ENCODE results near the gene CPLX4.

CPLX4 gene, protein sequence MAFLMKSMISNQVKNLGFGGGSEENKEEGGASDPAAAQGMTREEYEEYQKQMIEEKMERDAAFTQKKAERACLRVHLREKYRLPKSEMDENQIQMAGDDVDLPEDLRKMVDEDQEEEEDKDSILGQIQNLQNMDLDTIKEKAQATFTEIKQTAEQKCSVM

DNA sequence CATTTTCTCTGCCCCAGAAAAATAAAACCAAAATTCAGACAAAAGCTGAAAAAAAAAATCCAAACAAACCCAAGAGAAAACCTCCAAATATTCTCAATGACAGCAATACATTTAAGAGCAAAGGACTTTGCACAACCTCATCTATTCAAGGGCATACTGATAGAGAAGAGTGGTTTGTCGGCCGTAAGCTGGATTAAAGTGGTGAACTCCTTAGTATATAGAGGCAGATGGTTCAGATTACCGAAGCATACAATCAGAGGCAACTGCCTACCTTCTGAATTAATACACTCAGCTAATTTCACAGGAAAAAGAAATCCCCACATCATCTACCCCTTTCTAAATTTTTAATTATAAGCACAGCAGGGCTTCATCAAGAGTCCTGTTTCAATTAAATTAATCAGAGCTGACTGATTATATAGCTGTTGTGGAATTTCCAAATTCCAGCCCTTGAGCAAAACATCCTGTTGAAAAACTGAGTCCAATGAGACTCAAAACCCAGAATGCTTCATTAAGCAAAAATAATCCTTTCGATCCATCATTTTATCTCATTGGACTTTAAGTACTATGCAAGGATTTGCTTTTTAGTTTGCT lies at the start of gene CPLX4:
Gene CPLX4, minus strand, starts transcription at position 190 of the 591 bp plus-strand sequence. Its CDS starts 187 bp downstream, at position 3.
- no peak for DNase-seq

- DNase-seq, result no peak
Measured at GRCh38 chr18:59360381-59360780, 41.9 kb upstream of the CPLX4 start.

DNA sequence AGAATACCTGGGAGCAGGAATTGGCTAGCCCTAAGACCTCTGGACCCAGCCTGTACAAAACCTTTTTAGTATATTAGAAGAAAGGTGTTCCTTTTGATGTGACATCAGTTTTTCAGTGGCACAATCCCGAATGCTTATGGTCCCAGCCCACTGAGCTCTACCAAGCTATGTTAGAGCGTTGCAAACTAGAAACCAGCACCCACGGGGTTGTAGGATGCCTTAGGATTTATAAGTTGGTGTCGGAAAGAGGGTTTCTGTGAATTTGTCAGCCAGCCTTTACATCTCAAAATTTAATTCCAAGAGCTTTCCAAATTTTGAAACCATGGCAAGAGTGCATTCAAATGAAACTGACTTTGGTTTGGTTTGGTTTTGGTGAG lies 41.1 kb upstream of the CPLX4 start:
- DNase-seq, result no peak

DNA sequence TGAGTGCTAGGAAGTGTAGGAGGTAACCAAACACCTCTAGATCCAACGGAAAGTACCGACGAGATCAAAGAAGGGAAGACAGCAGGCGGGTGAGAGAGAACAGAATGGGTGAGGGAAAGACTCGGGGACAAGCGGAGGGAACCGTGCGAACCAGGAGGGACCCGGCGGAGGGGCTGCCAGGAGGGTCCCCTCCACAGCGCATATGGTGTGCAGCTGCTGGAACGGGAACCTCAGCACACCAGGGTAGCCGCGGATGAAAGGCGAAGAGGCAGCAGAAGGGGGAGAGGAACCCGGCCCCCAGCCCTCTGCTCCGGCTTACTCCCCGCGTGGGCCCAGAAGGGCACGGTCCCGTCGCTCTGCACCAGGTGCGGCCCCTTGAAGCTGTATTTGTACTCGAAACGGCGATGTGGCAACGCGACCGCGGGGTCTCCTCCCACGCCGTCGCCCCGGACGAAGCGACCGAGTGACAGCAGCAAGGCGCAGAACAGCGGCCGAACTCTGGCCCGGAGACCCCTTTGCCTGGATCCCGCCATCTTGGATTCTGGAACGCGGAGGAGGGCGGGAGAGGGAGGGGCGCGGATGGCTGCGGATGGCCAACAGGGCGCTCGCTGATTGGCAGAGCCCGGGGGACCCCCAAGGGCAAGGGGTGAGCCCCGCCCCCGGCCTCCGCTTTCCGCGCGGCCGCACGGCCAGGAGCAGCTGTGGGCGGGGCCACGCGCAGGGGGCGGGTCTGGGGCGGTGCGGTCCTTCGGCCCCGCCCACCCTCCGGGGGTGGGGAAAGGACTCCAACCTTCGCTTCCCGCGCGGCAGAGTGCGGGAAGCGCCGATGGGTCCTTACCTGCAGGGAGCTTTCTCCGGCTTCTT lies 40.5 kb upstream of the CPLX4 start, which contains the start of gene LMAN1:
Gene LMAN1, minus strand, starts transcription at position 554 of the 864 bp plus-strand sequence. Its CDS starts 21 bp downstream, at position 533.
- peak; percentile 77 for DNase-seq

DNA sequence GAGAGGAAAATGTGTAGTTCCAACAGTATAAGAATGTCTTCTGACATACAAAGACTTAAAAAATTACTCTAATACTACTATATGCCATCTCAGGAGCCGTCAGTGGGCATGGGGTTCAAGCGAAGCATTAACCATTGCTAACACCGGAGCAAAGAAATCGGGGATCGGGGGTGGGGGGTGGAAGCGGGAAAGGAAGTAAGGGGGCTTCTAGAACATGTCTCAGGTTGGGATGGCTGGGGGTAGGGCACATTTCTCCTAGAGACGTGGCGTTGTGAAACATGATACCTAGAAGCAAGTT lies 39.9 kb upstream of the CPLX4 start:
- no peak for DNase-seq

GRCh38 chr18:59357928-59358327 lies 39.5 kb upstream of the CPLX4 start:
- DNase-seq, result peak; percentile 51

GRCh38 chr18:59354731-59355130 lies 36.3 kb upstream of the CPLX4 start:
- DNase-seq, result no peak

GRCh38 chr18:59353079-59353680 lies 34.7 kb upstream of the CPLX4 start:
- no peak for DNase-seq

DNA sequence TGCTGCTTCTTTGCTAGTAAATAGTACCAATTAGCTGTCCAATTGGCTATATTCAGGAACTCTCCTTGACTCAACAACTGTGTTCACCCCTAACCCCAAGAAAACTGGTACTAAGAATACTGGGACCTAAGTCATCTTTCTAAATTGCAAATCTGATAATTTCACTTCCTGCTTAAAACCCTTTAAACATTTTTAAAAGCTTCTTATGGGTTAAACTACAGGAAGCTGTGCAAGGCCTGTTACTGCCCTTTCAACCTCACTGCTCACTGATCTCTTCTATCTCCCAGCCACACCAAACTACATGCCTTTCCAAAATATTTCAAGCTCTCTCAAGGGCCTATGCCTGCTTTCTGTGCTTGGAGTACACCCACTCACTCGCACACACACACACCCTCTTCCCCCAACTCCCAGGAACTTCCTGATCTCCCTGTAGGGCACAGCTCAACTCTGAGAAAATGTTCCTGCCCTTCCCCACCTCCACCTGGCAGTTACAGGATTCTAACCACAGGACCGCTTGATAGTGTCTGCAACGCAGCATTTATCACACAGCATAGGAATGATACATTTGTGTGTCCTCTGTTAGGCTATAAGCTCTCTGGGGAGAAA lies 33.9 kb upstream of the CPLX4 start:
- DNase-seq, result no peak

DNA sequence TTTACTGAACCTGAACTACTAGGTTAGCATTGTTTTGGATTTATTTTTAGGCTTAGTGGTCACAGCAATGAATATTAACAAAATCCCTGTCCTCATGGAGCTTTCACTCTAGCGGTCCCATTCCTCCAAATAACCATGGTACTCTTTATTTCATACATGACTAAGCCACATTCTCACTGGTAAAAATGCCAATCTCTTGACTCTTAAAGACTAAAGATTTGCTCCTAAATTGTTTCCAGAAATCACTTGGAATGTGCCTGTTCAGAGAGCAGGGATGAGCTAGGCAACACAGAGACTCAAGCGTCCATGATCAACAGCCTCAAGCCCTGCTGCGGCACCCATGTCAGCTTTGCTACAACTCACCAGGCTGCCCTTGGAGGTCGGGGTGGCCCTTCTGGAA lies 27.1 kb upstream of the CPLX4 start:
- no peak for DNase-seq

GRCh38 chr18:59344996-59345395 lies 26.5 kb upstream of the CPLX4 start:
- DNase-seq, result no peak

- DNase-seq, result no peak
Measured at GRCh38 chr18:59343926-59344325, 25.5 kb upstream of the CPLX4 start.

- DNase-seq, result no peak
Measured at GRCh38 chr18:59340817-59341216, 22.4 kb upstream of the CPLX4 start.

- DNase-seq, result no peak
Measured at GRCh38 chr18:59340312-59340711, 21.9 kb upstream of the CPLX4 start.

GRCh38 chr18:59332986-59333385 lies 14.5 kb upstream of the CPLX4 start:
- DNase-seq, result no peak

DNA sequence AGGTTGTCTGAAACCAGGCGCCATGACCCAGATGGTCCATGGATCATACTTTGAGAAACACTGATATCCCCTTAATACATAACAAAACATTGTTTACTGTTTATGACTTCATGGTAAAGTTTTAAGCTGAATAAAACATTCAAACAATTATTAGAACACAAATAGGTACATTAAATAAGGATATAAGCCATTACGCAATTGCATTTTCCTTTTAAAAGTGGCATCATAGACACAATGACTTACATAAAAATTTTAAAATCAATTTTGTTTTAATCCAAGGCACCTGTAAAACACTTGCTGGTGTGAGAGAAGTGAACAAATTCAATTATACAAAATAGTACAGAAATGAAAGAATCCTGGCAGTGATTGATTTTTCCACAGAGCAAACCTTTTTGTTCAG lies 10.2 kb upstream of the CPLX4 start:
- DNase-seq, result no peak

DNA sequence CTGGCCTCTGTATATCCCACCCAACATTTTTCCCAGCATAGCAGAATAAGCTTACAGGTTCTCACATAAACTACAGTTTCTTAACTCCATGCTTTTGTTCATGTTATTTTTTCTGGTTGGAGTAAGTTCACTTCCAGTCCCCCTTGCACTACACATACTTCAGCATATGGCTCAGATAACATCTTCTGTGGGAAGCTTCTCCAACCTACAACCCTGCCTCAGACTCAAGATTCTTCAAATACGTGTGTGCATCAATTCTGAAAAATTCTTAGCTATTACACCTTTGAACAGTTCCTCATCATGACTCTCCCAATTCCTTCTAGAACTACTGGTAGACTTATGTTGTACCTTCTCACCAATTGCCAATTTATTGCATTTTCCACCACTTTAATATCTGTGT lies 7.5 kb upstream of the CPLX4 start:
- no peak for DNase-seq

DNA sequence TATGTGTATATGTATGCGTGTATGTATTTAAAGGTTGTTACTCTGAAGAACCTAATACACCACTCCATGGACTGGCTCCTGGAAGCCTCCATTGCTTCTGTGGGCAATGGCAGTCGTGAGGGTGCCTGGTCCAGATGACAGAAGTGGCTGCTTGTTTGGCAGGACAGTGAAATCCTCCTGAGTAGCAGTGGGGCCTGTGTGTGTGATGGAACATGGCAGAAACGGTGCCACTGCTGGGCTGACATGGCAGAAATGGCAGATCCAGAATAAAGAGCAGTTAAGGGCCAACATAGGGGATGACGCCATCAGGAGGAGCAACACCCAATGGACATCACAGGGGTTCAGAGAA lies 6.1 kb upstream of the CPLX4 start:
- no peak for DNase-seq

- DNase-seq, result no peak
Measured at GRCh38 chr18:59323931-59324622, 5.6 kb upstream of the CPLX4 start.

DNA sequence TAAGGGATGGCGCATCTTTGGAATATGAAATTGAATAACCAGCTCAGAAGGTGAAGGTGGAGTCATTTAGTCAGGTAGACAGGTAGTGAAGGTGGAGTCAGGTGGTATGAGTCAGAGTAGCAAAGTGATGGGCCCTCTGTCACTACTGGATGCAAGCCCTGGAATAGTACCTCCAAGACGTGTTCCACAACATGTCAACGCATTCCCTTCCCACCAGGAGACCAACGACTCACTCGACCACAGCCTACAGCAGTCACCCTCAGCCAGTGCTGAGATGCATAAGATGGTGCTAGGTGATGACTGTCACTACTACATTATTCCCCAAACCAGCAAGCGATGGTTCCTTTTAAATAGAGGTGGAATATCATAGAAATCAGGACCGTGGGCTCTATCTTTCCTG lies 6.8 kb downstream of the CPLX4 start:
- DNase-seq, result no peak

DNA sequence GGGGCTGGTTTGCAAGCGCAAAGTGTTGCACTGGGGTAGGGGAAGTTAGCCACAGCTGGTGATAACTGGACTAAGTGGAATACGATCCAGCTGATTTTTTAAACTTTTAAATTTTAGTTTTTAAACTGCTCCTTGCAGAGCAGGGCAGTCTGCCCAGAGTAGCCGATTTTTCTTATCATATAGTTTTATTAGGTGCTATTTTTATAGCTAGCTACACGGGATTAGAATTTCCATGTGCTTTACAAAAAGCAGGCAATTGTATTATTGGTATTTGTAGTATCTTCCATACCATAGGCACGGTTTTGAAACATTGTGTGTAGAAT lies 9.6 kb downstream of the CPLX4 start:
- no peak for DNase-seq

DNA sequence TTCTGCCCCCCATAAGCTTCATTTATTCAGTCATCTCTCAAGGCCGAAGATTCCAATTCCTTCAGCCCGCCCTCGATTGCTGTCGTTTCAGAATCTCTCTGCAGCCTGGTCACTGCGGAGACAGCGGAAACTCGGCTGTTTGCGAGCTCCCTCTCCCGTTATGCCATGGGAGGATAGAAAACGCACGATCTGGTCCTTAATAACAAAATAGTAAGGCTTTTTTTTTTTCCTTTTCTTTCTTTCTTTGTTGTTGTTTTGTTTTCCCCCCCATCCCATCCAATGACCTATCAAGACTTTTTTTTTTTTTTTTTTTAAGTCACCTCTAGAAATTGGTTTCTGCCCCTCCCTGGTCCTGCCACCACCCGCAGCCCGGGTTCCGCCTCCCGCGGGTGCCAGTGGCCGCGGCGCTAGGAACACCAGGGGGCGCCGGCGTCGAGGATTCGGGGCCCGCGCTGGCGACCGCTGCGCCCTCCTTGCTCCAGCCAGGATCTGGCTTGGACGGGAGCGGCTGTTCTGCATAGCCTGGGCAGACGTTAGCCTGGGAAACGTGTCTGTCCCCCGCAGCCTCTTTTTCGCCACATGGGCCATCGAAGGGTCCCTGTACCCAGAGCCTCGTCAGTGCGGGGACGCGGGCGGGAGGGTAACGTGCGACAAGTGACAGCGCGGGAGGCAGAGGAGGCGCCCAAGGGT lies 10.1 kb downstream of the CPLX4 start:
- DNase-seq, result peak; percentile 42

- no peak for DNase-seq
Measured at GRCh38 chr18:59306640-59307039, 11.8 kb downstream of the CPLX4 start.

All from NCI-H226 (cell line).